NCI-H146 (cell line): ENCODE data around the gene OAF.
"Not testable (repeated sequence)": the region's sequence is repeated elsewhere in the genome, so short reads cannot be mapped to it uniquely, and the experiment has no call there.

ENCODE experiments used
- DNase-seq: peaks from one replicate; lab custom pipeline; 2025; lab: John Stamatoyannopoulos, UW

OAF gene

GRCh38 chr11:120271672-120272071, 60.8 kb downstream of the OAF start:
- DNase-seq, result no peak

GRCh38 chr11:120272303-120272702, 61.5 kb downstream of the OAF start:
- no peak for DNase-seq

- DNase-seq, result no peak
Observed at GRCh38 chr11:120273432-120273831, 62.6 kb downstream of the OAF start.

GRCh38 chr11:120273956-120274355, 63.1 kb downstream of the OAF start:
- DNase-seq, result not testable (repeated sequence)

- no peak for DNase-seq
Observed at GRCh38 chr11:120279502-120279901, 68.7 kb downstream of the OAF start.
